Activated naive CD8-positive, alpha-beta T cell (primary cell): Measurements from ENCODE around the gene GPR15.

Source experiments
- H3K27ac Mint-ChIP-seq: one replicate; pipeline ENCODE4 v1.8.0; 2021; ENCODE audit warnings: mixed read lengths
- H3K27me3 Mint-ChIP-seq: one replicate; pipeline ENCODE4 v1.8.0; 2021; ENCODE audit warnings: mixed read lengths
- H3K36me3 Mint-ChIP-seq: one replicate; pipeline ENCODE4 v1.8.0; 2021; ENCODE audit warnings: mixed read lengths
- H3K4me1 Mint-ChIP-seq: one replicate; pipeline ENCODE4 v1.8.0; 2021; ENCODE audit warnings: low read depth, mixed read lengths
- H3K4me3 Mint-ChIP-seq: one replicate; pipeline ENCODE4 v1.8.0; 2021; ENCODE audit warnings: mild to moderate bottlenecking, mixed read lengths
- H3K9me3 Mint-ChIP-seq: one replicate; pipeline ENCODE4 v1.8.0; 2021; ENCODE audit warnings: low read depth, mixed read lengths

GPR15 gene

DNA sequence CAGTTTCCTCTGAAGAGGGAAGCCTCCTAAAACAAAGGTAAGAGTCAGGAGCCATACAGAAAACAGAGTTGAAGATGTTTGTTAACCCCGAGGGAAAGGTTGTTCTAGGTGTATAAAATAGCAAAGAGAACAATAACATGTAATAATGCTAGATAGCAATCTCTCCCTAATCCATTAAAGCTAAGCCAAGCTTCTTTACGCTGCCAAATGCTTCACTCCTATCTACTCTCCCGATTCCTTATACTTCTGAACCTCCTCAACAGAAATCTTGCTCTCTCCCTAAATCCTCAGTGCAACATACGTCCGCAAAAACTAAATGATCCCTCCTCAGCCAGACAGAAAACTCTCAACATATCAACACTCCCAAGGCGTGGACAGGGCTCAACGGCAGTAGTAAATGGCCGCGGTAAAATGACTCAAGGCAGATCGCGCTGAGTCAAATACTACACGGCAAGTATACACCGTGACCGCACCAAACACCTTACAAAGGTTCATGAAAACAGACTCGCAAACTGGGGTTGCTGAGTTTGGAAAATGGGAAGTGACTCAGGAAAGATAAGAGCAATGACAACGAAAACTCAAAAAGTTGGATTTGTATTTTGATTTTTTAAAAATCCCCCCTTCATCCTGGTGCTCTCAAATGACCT, 9.8 kb upstream of the GPR15 start:
- H3K9me3 Mint-ChIP-seq: no peaks in the 10 kb centered on the region
- peaks cover 25% of the 10 kb centered on the region for H3K36me3 Mint-ChIP-seq
- H3K27ac Mint-ChIP-seq: peak overlapping the region; percentile 95
- no peaks in the 10 kb centered on the region for H3K27me3 Mint-ChIP-seq
- peaks cover 55% of the 10 kb centered on the region for H3K4me1 Mint-ChIP-seq
- H3K4me3 Mint-ChIP-seq: peak overlapping the region; percentile 95

DNA sequence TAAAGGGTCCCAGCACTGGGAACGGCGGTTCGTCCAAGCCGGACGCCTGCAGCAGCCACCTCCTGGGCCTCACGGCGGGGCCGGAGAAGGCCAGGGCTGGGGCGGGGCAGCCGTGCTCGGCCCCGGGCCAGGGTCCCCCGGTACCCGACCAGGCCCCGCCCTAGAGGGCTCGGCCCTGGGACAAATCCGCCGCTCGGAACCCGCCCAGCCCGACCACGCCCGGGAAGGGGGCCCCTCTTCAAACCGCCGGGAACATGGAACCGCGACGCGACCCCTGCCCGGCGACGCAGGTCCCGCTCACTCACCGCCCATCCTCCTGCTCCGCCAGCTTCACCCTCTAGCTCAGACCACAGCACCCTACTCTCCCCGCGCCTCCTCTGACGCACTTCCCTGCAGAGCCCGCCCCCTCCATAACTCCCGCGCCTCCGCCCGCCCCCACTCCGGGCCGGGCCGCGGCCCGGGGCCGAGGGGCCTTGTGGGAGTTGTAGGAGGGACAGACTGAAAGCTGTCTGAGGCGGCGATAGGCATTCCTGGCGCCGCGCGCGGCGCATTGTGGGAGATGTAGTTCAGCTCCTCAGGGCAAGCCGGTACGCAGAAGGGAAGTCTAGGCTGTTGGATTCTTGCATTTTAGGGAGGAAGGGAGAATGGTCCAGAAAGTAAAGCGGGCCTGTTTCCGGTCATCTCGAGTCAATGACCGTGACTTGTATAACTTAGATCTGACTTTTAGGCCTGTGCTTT, 9.1 kb upstream of the GPR15 start, which contains the start of gene CLDND1:
TSS of gene CLDND1 (minus strand) at position 359 of the 738 bp plus-strand sequence. CDS start 1,478 bp downstream, outside the sequence.
- peaks cover 51% of the 10 kb centered on the region for H3K4me1 Mint-ChIP-seq
- H3K27me3 Mint-ChIP-seq: no peaks in the 10 kb centered on the region
- peaks cover 25% of the 10 kb centered on the region for H3K36me3 Mint-ChIP-seq
- peak within 1 kb of the TSS; percentile 95 for H3K4me3 Mint-ChIP-seq
- peak within 1 kb of the TSS; percentile 95 for H3K27ac Mint-ChIP-seq
- no peaks in the 10 kb centered on the region for H3K9me3 Mint-ChIP-seq

DNA sequence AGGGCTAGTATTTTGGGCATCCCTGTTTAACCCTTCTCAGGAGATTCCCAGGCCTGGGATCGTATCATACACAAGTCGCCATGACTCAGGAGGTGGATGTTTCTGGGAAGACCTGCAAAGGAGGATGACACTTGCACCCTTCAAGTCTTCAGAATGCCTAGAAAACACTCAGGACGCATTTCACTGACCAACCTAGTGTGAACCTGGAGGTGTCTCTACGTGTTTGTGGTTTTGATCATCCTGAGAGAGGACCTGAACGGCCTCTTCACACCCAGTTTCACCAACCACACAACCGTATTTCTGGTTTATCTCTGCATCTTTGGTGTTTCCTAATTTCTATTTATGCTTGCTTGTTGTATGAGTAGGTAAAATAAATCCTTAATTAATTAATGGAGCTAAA, 6.3 kb upstream of the GPR15 start:
- Mint-ChIP-seq H3K9me3 (no peaks in the 10 kb centered on the region), H3K4me1 (peaks cover 23% of the 10 kb centered on the region), H3K4me3 (no peak overlapping the region), H3K27ac (no peak overlapping the region), H3K36me3 (peaks cover 9% of the 10 kb centered on the region), H3K27me3 (no peaks in the 10 kb centered on the region)

DNA sequence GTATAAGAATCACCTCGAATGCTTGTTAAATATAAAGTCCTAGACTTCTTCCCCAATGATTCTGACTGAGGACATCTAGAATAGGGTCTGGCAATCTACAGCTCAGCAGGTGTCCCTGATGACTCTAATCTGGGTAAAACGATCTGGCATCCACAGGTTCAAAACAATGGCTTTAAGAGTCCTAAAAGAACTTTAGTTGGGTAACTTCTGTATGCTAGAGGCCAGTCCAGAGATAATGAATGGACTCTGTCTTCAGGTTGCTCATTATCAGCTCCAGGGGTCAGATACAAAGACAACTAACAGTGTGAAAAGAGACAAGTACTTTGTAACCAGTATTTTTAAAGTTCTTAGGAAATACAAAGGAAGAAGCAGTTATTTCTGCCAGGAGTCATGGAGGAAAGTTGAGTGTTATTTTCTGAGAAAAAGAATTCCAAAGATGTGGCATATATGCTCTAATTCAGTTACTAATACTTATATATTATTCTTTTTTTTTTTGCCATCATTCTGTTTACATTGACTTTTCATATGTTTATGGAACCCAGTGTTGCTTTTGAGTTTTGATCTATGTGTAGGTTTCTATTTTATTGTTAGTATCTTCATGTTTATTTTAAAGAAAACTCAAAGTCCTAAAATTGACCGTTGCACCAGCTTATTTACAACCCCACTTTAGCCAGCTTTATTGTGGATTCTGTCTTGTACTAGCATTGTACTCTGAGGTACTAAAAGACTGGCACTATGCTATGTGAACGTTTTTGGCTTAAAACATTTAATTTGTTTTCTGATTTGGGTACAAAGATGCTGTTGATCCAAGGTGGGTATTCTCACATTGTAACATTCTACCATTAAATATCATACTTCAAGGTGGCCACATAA, 3.1 kb upstream of the GPR15 start:
- no peaks in the 10 kb centered on the region for H3K36me3 Mint-ChIP-seq
- H3K27me3 Mint-ChIP-seq: no peaks in the 10 kb centered on the region
- peak overlapping the region; percentile 1 for H3K27ac Mint-ChIP-seq
- peaks cover 6% of the 10 kb centered on the region for H3K4me1 Mint-ChIP-seq
- H3K4me3 Mint-ChIP-seq: no peak overlapping the region
- no peaks in the 10 kb centered on the region for H3K9me3 Mint-ChIP-seq

DNA sequence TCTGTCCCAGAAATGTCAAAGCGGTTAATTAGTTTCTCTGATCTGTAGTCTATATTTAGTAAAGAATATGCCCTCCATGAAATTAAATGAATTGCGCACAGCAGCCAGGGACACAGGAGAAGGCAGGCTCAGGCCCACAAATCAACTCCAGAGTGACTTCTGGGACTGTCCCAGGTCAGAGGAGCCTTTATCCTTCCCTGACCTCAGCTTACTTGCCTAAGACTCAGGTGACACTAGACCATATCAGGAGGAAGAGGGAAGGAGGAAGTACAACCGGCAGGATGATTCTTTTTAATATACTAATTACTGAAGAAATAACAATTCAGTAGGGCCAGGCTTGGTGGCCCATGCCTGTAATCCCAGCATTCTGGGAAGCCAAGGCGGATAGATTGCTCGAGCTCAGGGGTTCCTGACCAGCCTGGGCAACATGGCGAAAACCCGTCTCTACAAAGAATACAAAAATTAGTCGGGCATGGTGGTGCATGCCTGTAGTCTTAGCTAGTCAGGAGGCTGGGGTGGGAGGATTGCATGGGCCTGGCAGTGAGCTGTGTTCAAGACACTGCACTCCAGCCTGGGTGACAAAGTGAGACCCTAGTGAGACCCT, 1.8 kb upstream of the GPR15 start:
- no peaks in the 10 kb centered on the region for H3K36me3 Mint-ChIP-seq
- peaks cover 3% of the 10 kb centered on the region for H3K4me1 Mint-ChIP-seq
- no peak overlapping the region for H3K27ac Mint-ChIP-seq
- H3K4me3 Mint-ChIP-seq: peak overlapping the region; percentile 61
- no peaks in the 10 kb centered on the region for H3K27me3 Mint-ChIP-seq
- no peaks in the 10 kb centered on the region for H3K9me3 Mint-ChIP-seq

DNA sequence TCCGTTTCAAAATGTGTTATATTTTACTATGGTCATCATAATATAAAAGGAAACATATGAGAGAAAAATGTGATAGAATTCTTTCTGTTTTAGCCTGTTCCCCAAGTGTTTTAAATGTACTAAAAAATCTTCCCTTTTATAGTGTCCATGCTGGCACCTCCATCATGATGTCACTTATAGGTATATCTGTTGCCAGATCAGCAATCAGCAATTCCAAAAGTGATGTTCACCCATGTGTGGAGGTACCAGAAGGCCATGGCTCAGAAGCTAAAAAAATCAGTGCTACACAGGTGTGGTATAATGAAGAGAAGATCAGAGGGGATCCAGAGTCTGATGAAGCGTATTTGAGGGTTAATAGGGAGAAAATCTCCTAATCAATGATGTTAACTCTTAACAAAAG, 1.1 kb upstream of the GPR15 start:
- no peaks in the 10 kb centered on the region for H3K27me3 Mint-ChIP-seq

DNA sequence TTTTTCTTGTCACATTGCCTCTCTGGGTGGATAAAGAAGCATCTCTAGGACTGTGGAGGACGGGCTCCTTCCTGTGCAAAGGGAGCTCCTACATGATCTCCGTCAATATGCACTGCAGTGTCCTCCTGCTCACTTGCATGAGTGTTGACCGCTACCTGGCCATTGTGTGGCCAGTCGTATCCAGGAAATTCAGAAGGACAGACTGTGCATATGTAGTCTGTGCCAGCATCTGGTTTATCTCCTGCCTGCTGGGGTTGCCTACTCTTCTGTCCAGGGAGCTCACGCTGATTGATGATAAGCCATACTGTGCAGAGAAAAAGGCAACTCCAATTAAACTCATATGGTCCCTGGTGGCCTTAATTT, 478 bp downstream of the GPR15 start:
- peak overlapping the region; percentile 27 for H3K4me3 Mint-ChIP-seq

More for the DNA sequence above, 1.1 kb upstream of the GPR15 start:
- Mint-ChIP-seq H3K4me1 (peaks cover 3% of the 10 kb centered on the region), H3K36me3 (no peaks in the 10 kb centered on the region), H3K4me3 (no peak overlapping the region), H3K9me3 (no peaks in the 10 kb centered on the region), H3K27ac (no peak overlapping the region)

DNA sequence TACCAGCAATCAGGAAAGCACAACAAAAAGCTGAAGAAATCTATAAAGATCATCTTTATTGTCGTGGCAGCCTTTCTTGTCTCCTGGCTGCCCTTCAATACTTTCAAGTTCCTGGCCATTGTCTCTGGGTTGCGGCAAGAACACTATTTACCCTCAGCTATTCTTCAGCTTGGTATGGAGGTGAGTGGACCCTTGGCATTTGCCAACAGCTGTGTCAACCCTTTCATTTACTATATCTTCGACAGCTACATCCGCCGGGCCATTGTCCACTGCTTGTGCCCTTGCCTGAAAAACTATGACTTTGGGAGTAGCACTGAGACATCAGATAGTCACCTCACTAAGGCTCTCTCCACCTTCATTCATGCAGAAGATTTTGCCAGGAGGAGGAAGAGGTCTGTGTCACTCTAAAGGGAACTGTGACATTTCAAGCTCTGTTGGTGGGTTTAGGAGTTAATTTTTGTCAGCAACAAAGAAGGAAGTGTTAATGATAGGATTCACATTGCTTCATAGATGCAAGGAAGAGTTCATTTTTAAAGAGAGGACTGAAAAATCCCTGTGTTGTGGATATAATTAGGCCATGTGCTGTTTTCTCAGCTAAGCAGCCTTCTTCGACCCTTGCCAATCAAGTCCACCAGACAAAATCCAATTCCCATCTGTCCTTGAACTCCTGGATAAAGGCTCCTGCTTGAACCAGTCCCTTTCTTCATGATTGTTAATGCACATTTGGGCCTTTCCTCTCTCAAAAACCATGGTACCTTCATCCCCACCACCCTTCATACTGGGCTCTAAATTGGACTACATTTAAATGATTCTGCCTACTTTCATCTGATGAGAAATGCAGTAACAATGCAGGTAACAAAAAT, 1.2 kb downstream of the GPR15 start:
- H3K4me1 Mint-ChIP-seq: peaks cover 15% of the 10 kb centered on the region

More for the DNA sequence above, 478 bp downstream of the GPR15 start:
- Mint-ChIP-seq H3K27ac (no peak overlapping the region), H3K36me3 (no peaks in the 10 kb centered on the region), H3K9me3 (no peaks in the 10 kb centered on the region), H3K27me3 (no peaks in the 10 kb centered on the region), H3K4me1 (peaks cover 14% of the 10 kb centered on the region)

DNA sequence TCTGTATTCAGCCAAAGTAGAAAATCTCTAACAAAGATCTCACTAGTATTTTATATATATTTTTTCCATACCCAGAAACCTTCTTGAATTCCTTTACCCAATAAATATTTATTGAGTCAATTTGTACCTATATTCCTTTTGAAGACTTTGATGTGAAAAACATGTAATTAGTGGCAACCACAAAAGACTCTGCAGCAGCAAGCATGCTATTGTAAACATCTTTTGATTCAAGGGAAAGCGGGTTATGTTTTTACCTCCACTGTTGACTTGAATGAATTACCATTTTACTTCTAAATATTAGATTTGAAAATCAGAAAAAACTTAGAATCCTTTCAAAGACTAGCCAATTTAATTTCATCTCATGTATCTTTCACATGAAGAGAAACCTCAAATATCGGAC, 2.4 kb downstream of the GPR15 start:
- peaks cover 21% of the 10 kb centered on the region for H3K4me1 Mint-ChIP-seq
- no peaks in the 10 kb centered on the region for H3K9me3 Mint-ChIP-seq
- H3K36me3 Mint-ChIP-seq: no peaks in the 10 kb centered on the region
- no peak overlapping the region for H3K27ac Mint-ChIP-seq
- peak overlapping the region; percentile 24 for H3K4me3 Mint-ChIP-seq
- no peaks in the 10 kb centered on the region for H3K27me3 Mint-ChIP-seq

More for the DNA sequence above, 1.2 kb downstream of the GPR15 start:
- Mint-ChIP-seq H3K27me3 (no peaks in the 10 kb centered on the region), H3K9me3 (no peaks in the 10 kb centered on the region), H3K4me3 (peak overlapping the region; percentile 24), H3K27ac (no peak overlapping the region), H3K36me3 (no peaks in the 10 kb centered on the region)

DNA sequence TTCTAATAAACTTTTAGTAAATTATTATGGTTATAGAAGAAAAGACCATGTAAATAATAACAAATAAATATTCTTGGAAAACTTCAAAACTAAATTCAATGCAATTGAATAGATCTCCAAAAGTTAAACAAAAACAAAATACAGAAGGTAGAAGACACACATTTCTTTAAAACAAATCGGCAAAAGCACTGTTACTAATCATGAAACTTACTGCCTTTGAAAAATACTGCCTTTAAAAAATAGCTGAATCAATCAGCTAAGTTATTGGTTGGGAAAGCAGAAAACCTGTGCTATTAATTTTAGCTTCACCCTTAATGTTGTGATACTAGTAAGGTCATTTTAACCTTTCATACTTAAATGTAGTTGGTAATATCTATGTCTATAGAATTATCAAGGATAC, 3.0 kb downstream of the GPR15 start:
- no peak overlapping the region for H3K4me3 Mint-ChIP-seq
- H3K4me1 Mint-ChIP-seq: peaks cover 21% of the 10 kb centered on the region
- H3K9me3 Mint-ChIP-seq: no peaks in the 10 kb centered on the region
- H3K27ac Mint-ChIP-seq: no peak overlapping the region
- no peaks in the 10 kb centered on the region for H3K36me3 Mint-ChIP-seq
- no peaks in the 10 kb centered on the region for H3K27me3 Mint-ChIP-seq

DNA sequence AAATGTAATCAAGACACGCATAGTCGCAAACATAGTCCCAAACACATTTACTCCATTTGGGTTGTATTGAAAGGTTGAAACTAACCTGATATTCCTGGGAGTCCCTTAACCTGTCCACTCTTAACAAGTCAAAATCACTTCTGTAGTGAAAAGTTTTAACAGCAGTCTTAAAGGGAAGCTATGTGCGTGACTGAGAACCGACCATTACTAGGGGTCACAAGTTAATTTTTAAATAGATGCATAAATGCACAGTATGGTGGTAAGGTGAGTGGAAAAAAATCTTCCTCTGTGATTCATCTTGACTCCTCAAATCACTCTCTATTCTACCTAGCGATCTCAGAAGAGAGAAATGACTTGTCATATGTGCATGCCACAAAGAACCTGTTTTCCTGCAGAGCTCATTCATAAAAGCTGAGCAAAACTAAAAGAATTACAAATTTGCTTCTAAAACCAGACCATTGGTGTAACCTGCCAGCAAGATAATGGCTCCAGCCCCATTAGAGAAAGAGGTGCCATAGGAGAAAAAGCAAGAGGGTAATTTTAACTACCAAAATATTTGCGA, 4.8 kb downstream of the GPR15 start:
- peaks cover under 1% of the 10 kb centered on the region for H3K36me3 Mint-ChIP-seq
- H3K4me3 Mint-ChIP-seq: peak overlapping the region; percentile 66
- H3K27me3 Mint-ChIP-seq: no peaks in the 10 kb centered on the region
- peaks cover 30% of the 10 kb centered on the region for H3K4me1 Mint-ChIP-seq
- peak overlapping the region; percentile 90 for H3K27ac Mint-ChIP-seq
- no peaks in the 10 kb centered on the region for H3K9me3 Mint-ChIP-seq

DNA sequence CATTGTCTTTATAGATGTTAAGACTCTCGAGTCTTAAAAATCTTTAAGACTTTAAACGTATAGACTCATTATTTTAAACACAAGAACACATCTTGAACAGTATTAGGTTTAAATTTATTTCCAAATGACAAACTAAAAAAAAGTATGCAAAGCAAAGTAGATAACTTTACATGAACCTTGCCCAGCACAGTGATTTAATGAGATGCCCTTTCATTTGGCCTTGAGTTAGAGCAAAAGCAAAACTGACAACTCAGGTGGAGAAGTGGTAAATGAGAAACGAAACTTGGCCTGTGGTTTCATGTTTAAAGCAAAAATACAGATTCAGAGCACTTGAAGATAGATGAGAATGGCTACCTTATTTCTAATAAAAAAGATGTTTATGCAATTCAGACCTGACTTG, 8.6 kb downstream of the GPR15 start:
- peak overlapping the region; percentile 1 for H3K4me3 Mint-ChIP-seq

DNA sequence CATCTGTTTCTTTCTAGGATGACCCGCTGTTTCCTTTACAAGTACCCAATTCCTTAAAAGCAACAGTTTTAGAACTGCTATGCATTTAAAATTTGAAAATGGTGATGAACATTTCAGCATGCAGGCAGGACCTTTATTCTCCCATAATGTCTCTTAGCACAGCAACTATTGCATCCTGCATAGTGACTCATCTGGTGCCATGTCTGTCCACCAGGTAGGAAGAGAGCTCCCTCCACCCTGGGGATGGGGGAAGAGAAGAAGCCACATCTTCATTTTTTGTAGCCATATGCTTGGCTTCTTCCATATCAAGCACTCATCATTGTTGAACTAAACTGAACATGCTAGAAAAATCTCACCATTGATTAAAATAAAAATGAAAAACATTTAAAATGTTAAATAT, 9.9 kb downstream of the GPR15 start:
- Mint-ChIP-seq H3K27me3 (no peaks in the 10 kb centered on the region), H3K36me3 (peaks cover 4% of the 10 kb centered on the region), H3K4me1 (peaks cover 44% of the 10 kb centered on the region), H3K9me3 (no peaks in the 10 kb centered on the region), H3K27ac (peak overlapping the region; percentile 58), H3K4me3 (peak overlapping the region; percentile 44)

More for the DNA sequence above, 8.6 kb downstream of the GPR15 start:
- Mint-ChIP-seq H3K36me3 (peaks cover 4% of the 10 kb centered on the region), H3K27ac (peak overlapping the region; percentile 77), H3K27me3 (no peaks in the 10 kb centered on the region), H3K9me3 (no peaks in the 10 kb centered on the region), H3K4me1 (peaks cover 44% of the 10 kb centered on the region)

DNA sequence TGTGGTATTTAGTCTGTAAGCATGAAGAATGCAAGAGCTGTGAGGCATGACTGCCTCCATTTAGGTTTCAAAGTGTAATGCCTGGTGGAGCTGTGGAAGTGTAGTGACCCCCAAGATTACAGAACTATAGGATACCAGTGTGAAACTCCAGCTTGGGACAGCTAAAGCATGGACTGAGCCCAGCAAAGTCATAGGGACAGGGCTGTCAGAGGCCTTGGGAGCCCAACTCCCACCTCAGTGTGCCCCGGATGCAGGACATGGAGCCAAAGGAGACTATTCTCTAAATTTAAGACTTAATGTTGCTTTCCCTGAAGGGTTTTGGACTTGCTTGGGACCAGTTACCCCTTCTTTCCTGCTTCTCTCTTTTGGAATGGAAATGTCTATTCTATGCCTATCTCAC, 10.8 kb downstream of the GPR15 start:
- H3K36me3 Mint-ChIP-seq: peaks cover 4% of the 10 kb centered on the region

More for the DNA sequence above, 10.8 kb downstream of the GPR15 start:
- Mint-ChIP-seq H3K27ac (peak overlapping the region; percentile 86), H3K4me3 (no peak overlapping the region), H3K27me3 (no peaks in the 10 kb centered on the region), H3K9me3 (no peaks in the 10 kb centered on the region), H3K4me1 (peaks cover 38% of the 10 kb centered on the region)
